HG03045 (cell line): ENCODE results near the gene CD79A.
A peak's percentile ranks its signal among the peaks of the same experiment; 100 is the strongest.

Experiments
- ATAC-seq: cut with Tn5 transposase; IDR thresholded peaks from one replicate; pipeline ENCODE4 v1.9.1; 2021; ENCODE audit warnings: mild to moderate bottlenecking, moderate library complexity; ENCODE audit not compliant: unreplicated experiment

Gene CD79A

GRCh38 chr19:41876847-41877832 is at the start of gene CD79A:
Gene CD79A (plus strand): TSS chr19:41877279. CDS start chr19:41877305, 26 bp downstream.
- ATAC-seq, result peak; percentile 54

GRCh38 chr19:41837981-41838708 is 38.9 kb upstream of the CD79A start:
- ATAC-seq, result no peak

- no peak for ATAC-seq
These were observed 37.9 kb upstream of the CD79A start for GRCh38 chr19:41839211-41839610.

- ATAC-seq, result no peak
These were observed 33.7 kb upstream of the CD79A start for GRCh38 chr19:41843371-41843770.

GRCh38 chr19:41844601-41845000 is 32.5 kb upstream of the CD79A start, which contains the start of gene LYPD4:
Gene LYPD4 (minus strand): TSS chr19:41844683. CDS start chr19:41839285, 5,398 bp downstream.
- no peak for ATAC-seq

- no peak for ATAC-seq
These were observed 32.3 kb upstream of the CD79A start, which contains the start of gene DMRTC2 for GRCh38 chr19:41845001-41845050. Gene DMRTC2 (plus strand): TSS chr19:41845042. CDS start chr19:41847429, 2,387 bp downstream.

DNA sequence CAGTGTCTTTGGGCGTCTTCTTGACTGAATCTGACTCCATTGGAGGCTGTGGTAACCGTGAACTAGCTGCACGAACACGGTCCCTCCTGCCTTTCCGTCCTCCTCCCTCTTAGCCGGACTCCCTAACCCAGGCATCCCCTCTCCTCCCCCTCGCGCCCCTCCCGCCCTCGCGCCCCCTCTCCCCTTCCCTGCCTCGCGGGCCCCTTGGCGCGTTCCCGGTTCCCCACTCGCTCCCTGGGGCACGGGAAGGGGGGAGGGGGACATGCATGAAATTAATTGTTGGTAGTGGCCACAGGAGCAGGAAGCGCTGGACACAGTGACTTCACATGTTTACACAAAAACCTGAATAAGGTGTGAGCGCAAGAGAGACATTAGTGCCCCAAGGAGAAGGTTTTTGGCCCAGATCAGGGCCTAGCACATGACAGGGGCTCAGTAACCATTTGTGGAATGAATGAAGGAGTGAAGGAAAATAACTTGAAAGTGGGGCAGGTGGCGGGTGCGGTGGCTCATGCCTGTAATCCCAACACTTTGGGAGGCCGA is 32.0 kb upstream of the CD79A start:
- ATAC-seq, result no peak

GRCh38 chr19:41847351-41848105 is 29.6 kb upstream of the CD79A start:
- ATAC-seq, result no peak

GRCh38 chr19:41848666-41849065 is 28.4 kb upstream of the CD79A start:
- ATAC-seq, result no peak

DNA sequence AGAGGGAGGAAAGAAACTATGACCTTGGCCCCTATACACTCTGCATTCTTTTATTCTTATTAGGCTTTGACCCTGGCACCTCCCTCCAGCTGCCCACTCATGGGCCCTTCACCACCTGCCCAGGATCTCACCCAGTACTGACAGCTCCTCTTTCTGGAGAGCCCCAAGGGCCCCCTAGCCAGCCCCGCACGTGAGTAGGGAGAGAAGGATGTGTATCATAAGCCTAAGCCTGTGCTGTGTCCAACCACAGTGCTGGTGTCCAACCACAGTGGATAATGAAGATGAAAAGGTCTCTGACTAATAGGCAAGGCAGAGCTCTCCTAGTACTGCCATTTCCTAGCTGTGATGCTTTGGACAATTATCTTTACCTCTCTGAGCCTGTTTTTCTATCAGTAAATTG is 28.0 kb upstream of the CD79A start:
- no peak for ATAC-seq

DNA sequence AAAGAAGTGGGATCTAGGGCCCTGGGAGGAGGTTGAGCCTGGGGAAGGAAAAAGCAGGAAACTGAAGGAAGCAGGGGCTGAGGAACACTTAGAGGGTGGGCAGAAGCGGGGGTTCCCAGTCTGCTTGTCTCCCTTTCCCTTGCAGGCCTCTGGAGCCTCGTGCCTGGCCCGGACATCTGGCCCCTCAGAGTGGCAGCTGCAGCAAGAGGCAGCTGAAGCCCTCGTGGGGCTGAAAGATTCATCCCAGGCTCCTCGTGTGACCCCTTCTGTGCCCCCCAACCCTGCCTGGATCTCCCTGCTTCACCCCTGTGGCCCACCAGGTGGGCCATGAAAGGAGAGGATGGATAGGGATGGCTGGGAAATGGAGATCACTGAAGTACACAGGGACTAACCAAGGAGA is 26.7 kb upstream of the CD79A start:
- ATAC-seq, result no peak

DNA sequence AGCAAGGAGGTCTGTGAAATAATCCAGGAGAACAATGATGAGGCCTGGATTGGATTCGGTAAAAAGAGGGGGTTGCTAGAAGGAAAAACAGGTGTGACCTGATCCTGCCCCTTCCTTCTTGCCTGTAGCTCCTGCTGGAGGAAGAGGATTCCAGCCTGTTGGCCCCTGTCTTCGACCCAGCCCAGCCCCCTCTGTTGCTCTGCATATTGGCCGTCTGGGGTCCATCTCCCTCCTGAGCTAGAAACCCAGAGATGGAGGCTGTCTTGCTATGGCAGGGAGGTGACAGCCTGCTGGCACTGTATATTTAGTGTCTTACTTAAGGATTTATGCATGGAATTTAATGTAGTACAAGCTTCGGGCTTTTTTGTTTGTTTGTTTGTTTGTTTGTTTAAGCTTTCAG is 25.6 kb upstream of the CD79A start:
- no peak for ATAC-seq

GRCh38 chr19:41853344-41853743 is 23.7 kb upstream of the CD79A start:
- ATAC-seq, result no peak

- ATAC-seq, result no peak
These were observed 23.3 kb upstream of the CD79A start for GRCh38 chr19:41853768-41854167.

DNA sequence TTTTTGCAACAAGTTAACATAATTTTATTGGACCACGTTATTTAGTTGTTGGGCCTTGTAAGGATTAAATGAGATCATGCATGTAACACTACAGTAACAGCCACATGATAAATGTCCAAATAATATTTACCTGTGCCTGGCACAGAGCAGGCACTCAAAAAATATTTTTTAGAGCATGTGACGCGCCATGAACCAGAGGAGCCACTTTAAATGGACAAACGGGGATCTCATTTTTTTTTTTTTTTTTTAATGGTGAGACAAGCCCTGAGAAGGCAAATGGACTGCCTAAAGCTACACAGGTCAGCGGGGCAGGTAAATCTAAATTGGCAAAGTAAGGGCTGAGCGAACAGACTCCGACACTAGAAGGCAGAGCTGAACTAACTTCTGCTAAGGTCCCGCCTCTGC is 17.9 kb upstream of the CD79A start:
- ATAC-seq, result no peak

DNA sequence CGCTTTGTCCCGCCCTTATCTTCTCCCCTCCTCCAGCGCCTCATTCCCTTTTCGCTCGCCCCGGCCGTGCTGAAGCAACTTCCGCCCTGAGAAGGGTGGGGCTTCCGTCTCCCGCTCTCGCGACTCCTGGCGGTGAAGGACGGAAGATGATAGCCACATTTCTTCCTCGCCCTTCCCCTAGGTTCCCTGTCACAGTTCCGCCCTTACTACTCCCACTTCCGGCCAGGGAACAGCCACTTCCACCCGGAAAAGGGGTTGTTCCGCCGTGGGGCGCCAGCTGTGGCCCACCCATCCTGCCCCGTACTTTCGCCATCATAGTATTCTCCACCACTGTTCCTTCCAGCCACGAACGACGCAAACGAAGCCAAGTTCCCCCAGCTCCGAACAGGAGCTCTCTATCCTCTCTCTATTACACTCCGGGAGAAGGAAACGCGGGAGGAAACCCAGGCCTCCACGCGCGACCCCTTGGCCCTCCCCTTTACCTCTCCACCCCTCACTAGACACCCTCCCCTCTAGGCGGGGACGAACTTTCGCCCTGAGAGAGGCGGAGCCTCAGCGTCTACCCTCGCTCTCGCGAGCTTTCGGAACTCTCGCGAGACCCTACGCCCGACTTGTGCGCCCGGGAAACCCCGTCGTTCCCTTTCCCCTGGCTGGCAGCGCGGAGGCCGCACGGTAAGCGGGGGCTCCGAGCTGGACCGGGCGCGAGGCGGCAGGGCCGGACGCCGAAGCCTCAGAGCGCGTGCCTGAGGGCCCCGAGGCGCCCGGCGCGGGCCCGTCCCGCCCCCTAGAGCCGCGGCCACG is 17.3 kb upstream of the CD79A start, which contains the start of gene RPS19:
RPS19 (plus strand) TSS at position 638 of the 801 bp plus-strand sequence. CDS start 520 bp downstream, outside the sequence.
- ATAC-seq, result peak; percentile 73

GRCh38 chr19:41860419-41861115 is 16.5 kb upstream of the CD79A start:
- ATAC-seq, result peak; percentile 3

DNA sequence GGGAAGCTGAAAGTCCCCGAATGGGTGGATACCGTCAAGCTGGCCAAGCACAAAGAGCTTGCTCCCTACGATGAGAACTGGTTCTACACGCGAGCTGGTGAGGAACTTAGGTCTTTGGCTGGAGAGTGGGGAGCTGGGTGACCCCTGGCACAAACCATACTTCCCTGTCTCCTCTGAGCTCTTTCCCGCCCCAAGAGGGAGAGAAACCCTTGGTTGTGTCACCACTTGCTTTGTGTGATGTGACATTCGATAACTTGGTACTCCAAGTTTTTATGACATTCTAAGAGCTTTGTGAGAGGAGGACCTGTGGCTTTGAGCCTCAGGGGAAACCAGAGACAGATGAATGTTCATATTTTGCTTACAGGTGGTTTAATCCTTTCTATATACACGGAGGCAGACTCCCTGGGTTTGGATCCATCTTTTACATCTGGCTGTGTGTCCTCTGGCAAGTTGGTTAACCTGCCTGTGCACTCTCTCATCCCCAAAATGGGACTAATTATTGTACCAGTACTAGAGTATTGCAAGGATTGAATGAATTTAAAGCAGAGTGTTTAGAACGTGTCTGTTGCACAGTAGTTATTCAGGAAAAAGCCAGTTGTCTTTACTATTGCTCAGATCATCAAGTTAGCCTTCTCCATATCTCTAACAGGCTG is 15.8 kb upstream of the CD79A start:
- ATAC-seq, result no peak

GRCh38 chr19:41861846-41862245 is 15.2 kb upstream of the CD79A start:
- no peak for ATAC-seq
